Activated CD4-positive, alpha-beta T cell treated with anti-CD3 and anti-CD28 coated beads for 36 hours (primary cell): ENCODE measurements around the gene CREB5. TPM values are rescaled to one million over a fixed set of nuclear protein-coding genes. Genes with fewer than 3 reads are reported as not detected.
A peak's percentile ranks its signal among the peaks of the same experiment; 100 is the strongest.

Source experiments
- ATAC-seq: fragments of 200-7000 bp; cut with Tn5 transposase; one replicate; pipeline ENCODE4 v1.10.0; 2021; ENCODE audit warnings: mild to moderate bottlenecking, moderate library complexity
- CTCF ChIA-PET: fragments of 350-600 bp; sonication (Branson Sonifier 250); formaldehyde crosslinking; loops from one replicate; lab custom pipeline; 2021; ENCODE audit warnings: antibody characterized with exemption; lab: Charles Lee
- POLR2A ChIA-PET: fragments of 350-600 bp; sonication (Branson Sonifier 250); formaldehyde crosslinking; loops from one replicate; lab custom pipeline; 2021; ENCODE audit warnings: antibody characterized with exemption, inconsistent platforms; lab: Charles Lee
- DNase-seq: peaks from one replicate; pipeline ENCODE4 v3.0.0-alpha.2; 2020
- H3K27ac Mint-ChIP-seq: one replicate; pipeline ENCODE4 v1.8.0; 2021; ENCODE audit warnings: mixed read lengths
- H3K27me3 Mint-ChIP-seq: one replicate; pipeline ENCODE4 v1.8.0; 2021; ENCODE audit warnings: mixed read lengths
- H3K36me3 Mint-ChIP-seq: one replicate; pipeline ENCODE4 v1.8.0; 2021; ENCODE audit warnings: low read depth, mixed read lengths
- H3K4me1 Mint-ChIP-seq: one replicate; pipeline ENCODE4 v1.8.0; 2021; ENCODE audit warnings: mixed read lengths
- H3K4me3 Mint-ChIP-seq: one replicate; pipeline ENCODE4 v1.8.0; 2021; ENCODE audit warnings: mild to moderate bottlenecking, moderate library complexity, mixed read lengths
- H3K9me3 Mint-ChIP-seq: one replicate; pipeline ENCODE4 v1.8.0; 2021; ENCODE audit warnings: low read depth, mixed read lengths
- intact Hi-C, 2 experiments: fragments of 100-400 bp; cut with DNase I in 1 of 2; cut with micrococcal nuclease in 1 of 2; formaldehyde crosslinking; loops; one replicate each; pipeline versions ENCODE4 v1.14.2 to v1.15.1; 2022 to 2024; cut with DNase I, micrococcal nuclease
- total RNA-seq, 2 experiments: library from RNA; stranded (reverse); gene quantifications; one replicate each; pipeline ENCODE4 v1.2.3, GENCODE V29; 2021

CREB5 gene
- total RNA-seq, 2 experiments from 2014 or later = 0.50 to 0.61 TPM

DNA sequence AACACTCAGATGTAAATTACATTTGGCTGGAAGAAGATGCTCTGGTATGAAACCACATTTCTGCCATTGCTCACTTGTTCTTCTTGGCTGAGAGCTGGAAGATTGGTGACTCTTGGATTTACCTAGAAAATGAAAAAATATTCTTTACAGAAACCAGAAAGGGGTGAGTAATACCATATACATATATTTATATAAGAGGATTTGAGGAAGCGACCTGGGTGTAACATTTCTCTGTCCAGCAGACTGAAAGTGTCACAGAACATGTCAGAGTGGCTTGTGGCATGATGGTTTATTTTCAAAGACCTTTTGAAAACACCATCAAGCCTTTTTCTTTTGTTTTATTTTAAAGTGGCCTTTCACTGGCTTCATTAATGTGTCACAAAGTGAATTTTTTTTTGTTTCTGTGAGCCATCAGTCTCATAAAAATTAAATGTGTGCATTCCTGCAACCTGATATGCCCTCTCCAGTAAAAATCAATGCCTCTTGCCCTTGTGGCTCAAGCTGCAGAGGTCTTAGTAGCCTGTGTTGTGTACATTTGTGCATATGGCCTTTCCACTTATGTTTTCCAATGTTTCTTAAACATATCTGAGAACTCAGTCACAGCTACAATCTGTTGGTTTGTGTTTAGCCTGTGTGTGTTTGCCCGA is 23.5 kb downstream of the CREB5 start:
- DNase-seq (no peak), ATAC-seq (no peak)
- no peak overlapping the region for H3K4me3 Mint-ChIP-seq
- intact Hi-C loops = no loop called here
- no peaks in the 10 kb centered on the region for H3K4me1 Mint-ChIP-seq
- no peaks in the 10 kb centered on the region for H3K9me3 Mint-ChIP-seq
- POLR2A ChIA-PET = interaction anchor here (0.6 kb wide), 1 partner anchor 144 kb away, joined by 6 read pairs; no protein-coding TSS in a partner anchor
- no peak overlapping the region for H3K27ac Mint-ChIP-seq
- no peaks in the 10 kb centered on the region for H3K36me3 Mint-ChIP-seq
- H3K27me3 Mint-ChIP-seq = peaks cover 62% of the 10 kb centered on the region
- CTCF ChIA-PET = interaction anchor here (0.8 kb wide), 1 partner anchor 25 kb away, joined by 3 read pairs; no protein-coding TSS in a partner anchor

DNA sequence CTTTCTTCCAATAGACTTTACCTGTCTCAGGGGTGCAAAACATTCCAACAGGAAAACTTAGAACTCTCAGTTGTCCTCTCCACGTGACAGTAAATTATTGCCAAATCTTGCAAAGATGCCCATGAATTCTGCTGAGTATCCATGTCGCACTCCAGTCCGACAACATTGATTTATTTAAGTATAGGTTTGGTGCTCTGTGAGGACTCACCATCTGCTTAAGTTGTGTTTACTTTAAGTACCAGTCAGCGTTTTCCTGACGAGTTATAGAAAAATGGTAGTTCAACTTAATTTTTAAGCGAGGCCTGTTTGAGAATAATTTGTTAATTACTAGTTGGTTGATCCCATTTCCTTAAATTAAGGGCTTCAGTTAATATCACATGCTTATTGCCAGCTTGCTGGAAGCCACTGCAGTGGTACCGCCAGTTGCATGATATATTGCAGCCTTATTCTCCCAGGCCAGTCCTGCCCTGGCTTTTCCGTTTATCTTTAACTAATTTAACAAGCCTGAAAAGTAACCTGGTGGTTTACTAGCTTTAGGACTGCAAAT is 27.8 kb downstream of the CREB5 start:
- Mint-ChIP-seq H3K27ac (no peak overlapping the region), H3K4me3 (no peak overlapping the region), H3K36me3 (peaks cover 1% of the 10 kb centered on the region), H3K4me1 (peaks cover 16% of the 10 kb centered on the region), H3K9me3 (no peaks in the 10 kb centered on the region), H3K27me3 (peaks cover 51% of the 10 kb centered on the region)
- intact Hi-C loops = no loop called here
- DNase-seq = no peak
- no peak for ATAC-seq
- ChIA-PET CTCF (interaction anchor here (0.6 to 0.7 kb wide), 2 partner anchors 152 to 419 kb away, joined by 3 read pairs; no protein-coding TSS in a partner anchor), POLR2A (no interaction called here)

DNA sequence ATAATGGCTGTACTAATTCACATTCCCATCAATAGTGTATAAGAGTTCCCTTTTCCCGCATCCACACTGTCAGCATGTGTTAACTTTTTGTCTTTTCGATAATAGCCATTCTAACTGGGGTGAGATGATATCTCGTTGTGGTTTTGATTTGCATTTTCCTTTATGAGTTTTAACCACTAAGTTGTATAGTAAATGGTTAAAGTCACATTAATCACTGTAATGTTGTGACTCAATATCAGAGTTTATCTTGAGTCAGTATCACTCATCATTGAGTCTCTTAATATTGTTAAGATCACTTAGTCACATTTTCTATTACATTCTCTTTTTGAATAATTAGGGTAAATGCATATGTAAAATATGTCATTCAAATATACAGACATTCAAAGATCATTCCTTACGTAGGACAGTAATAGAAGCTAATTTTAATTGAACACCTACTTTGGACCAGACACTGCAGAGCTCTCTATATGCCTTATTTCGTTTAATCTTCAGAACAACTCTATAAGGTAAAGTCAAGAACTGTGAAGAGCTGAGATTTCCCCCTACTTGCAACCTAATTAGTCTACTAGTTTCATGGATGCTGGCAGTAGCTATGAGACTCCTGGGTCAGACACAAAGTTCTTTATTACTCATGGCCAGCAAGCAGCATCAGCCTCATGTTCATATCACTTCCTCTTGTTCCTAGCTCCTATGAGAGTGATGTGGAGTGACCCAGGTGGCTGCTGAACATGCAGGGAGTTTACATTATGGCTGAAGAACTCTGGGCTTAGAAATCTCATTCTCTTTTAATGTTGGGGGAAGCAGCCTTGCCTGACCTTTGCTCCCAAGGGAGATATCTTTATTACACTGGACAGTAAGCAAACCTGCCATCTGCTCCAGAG is 30.5 kb downstream of the CREB5 start:
- ChIA-PET POLR2A (interaction anchor here (0.6 to 1.0 kb wide), 2 partner anchors 112 to 176 kb away, joined by 3 to 4 read pairs; no protein-coding TSS in a partner anchor), CTCF (interaction anchor here (0.5 kb wide), 1 partner anchor 56 kb away, joined by 4 read pairs; no protein-coding TSS in a partner anchor)
- Mint-ChIP-seq H3K27me3 (peaks cover 48% of the 10 kb centered on the region), H3K9me3 (no peaks in the 10 kb centered on the region), H3K36me3 (peaks cover 1% of the 10 kb centered on the region), H3K27ac (no peak overlapping the region), H3K4me3 (no peak overlapping the region), H3K4me1 (peaks cover 16% of the 10 kb centered on the region)
- ATAC-seq (peak; percentile 84), DNase-seq (peak; percentile 10)
- intact Hi-C loops = loop anchor here (1.0 to 2.0 kb wide), 6 partner anchors 32 to 406 kb away; no protein-coding TSS in a partner anchor

DNA sequence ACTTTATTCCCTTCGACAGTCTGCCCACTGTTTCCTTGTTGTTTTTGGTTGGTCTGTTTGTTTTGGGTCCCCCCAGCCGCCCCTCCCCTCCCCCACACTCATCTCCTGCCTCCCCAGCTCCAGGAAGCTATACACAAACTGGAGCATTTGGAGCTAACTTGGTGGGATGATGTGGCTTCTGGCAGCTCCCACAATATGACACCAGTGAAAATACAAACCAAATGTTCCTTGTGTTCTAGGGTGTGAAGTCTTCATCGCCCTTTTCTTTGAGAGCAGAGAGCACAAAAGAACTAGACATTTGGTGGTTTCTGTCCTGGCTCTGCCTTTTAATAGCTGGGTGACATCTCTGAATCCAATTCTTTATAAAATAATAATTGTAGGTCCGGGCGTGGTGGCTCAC is 33.8 kb downstream of the CREB5 start:
- ChIA-PET POLR2A (no interaction called here), CTCF (no interaction called here)
- no peak overlapping the region for H3K27ac Mint-ChIP-seq
- intact Hi-C loops = no loop called here
- peaks cover 1% of the 10 kb centered on the region for H3K36me3 Mint-ChIP-seq
- H3K4me3 Mint-ChIP-seq = no peak overlapping the region
- H3K4me1 Mint-ChIP-seq = peaks cover 16% of the 10 kb centered on the region
- peaks cover 39% of the 10 kb centered on the region for H3K27me3 Mint-ChIP-seq
- ATAC-seq = no peak
- no peaks in the 10 kb centered on the region for H3K9me3 Mint-ChIP-seq
- no peak for DNase-seq

DNA sequence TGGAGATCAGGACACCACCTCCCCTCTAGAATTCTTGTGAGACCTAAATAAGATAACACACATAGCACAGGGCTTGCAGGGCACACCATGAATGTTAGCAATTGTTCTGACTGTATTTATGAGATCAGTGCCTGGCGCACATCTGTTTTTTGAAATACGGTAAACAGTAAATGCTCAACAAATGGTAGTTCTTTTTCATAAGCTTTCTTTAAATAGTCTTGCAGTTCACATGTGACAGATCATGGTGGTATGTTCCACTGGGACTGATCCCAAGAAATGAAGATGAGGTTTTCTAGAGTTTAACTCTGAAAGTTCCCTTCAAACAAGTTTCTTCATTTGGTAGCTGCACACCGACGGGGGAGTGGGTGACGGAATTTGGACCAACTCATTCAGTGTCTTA is 34.8 kb downstream of the CREB5 start:
- peaks cover 36% of the 10 kb centered on the region for H3K27me3 Mint-ChIP-seq
- H3K4me3 Mint-ChIP-seq = no peak overlapping the region
- H3K27ac Mint-ChIP-seq = no peak overlapping the region
- ATAC-seq = no peak
- ChIA-PET CTCF (no interaction called here), POLR2A (no interaction called here)
- peaks cover 16% of the 10 kb centered on the region for H3K4me1 Mint-ChIP-seq
- no peaks in the 10 kb centered on the region for H3K9me3 Mint-ChIP-seq
- no peaks in the 10 kb centered on the region for H3K36me3 Mint-ChIP-seq
- intact Hi-C loops = no loop called here
- no peak for DNase-seq

DNA sequence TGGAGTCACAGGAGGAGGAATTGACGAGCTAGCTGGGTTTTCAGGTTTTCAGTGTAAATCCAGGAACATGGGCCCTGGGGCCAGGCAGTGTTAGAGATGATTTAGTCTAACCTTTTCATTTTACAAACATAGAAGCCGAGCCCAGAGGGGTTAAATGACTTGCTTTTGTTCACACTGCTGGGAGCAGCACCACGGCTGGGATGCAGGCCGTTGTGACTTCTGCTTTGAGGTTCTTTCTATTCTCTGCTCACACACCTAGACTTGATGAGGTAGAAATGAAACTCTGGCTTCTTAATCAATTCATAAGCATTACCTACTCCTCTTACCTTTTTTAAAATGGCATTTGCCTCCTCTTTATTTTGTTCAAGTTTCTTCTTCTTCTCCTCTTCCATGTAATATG is 36.4 kb downstream of the CREB5 start:
- Mint-ChIP-seq H3K9me3 (no peaks in the 10 kb centered on the region), H3K4me3 (no peak overlapping the region), H3K4me1 (peaks cover under 1% of the 10 kb centered on the region), H3K36me3 (no peaks in the 10 kb centered on the region), H3K27me3 (peaks cover 38% of the 10 kb centered on the region), H3K27ac (no peak overlapping the region)
- ChIA-PET POLR2A (no interaction called here), CTCF (no interaction called here)
- intact Hi-C loops = no loop called here
- ATAC-seq (no peak), DNase-seq (no peak)

DNA sequence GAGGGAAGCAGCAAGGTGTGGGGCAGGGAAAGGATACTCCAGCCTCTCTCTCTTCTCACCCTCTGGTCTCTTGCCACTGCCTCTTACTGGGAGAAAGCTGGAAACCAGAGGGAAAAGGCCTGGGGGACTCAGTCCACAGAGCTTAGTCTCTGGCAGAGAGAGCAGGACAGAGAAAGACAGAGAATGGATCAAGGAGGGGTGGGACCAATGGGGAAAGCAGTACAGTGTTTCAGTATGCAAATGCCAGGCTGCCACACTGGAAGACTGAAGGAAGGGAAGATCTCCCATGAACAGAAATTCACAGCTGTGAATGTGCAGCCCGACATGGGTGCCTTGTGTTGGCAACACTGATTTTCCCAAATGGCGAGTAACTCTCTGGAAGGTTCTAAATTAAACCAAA is 40.4 kb downstream of the CREB5 start:
- Mint-ChIP-seq H3K4me1 (no peaks in the 10 kb centered on the region), H3K9me3 (no peaks in the 10 kb centered on the region), H3K27me3 (peaks cover 24% of the 10 kb centered on the region), H3K36me3 (no peaks in the 10 kb centered on the region), H3K4me3 (no peak overlapping the region), H3K27ac (no peak overlapping the region)
- ATAC-seq (no peak), DNase-seq (no peak)
- CTCF ChIA-PET = no interaction called here
- intact Hi-C loops = no loop called here
- POLR2A ChIA-PET = no interaction called here

DNA sequence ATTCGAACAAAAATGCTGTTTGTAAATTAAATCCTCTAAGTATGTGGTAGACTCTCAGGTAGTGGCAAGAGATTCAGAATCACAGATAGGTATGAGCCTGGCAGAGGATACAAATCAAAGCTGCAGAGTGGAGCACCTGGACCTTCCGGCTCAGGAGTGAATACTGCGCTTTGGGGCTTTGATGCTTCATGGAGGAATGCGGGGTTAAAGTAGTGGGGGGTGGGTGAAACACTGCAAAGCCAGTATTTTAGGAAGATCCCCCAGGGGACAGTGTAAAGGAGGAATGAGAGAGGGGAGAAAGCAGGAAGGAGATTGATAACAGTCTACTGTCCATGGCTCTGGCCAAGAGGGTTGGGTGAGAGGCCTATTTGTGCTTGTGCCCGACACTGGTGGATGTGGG is 43.2 kb downstream of the CREB5 start:
- ChIA-PET POLR2A (no interaction called here), CTCF (interaction anchor here (0.5 kb wide), 1 partner anchor 164 kb away, joined by 3 read pairs; no protein-coding TSS in a partner anchor)
- Mint-ChIP-seq H3K27ac (no peak overlapping the region), H3K4me1 (no peaks in the 10 kb centered on the region), H3K36me3 (no peaks in the 10 kb centered on the region), H3K27me3 (peaks cover 14% of the 10 kb centered on the region), H3K4me3 (no peak overlapping the region), H3K9me3 (no peaks in the 10 kb centered on the region)
- intact Hi-C loops = no loop called here
- no peak for DNase-seq
- no peak for ATAC-seq

DNA sequence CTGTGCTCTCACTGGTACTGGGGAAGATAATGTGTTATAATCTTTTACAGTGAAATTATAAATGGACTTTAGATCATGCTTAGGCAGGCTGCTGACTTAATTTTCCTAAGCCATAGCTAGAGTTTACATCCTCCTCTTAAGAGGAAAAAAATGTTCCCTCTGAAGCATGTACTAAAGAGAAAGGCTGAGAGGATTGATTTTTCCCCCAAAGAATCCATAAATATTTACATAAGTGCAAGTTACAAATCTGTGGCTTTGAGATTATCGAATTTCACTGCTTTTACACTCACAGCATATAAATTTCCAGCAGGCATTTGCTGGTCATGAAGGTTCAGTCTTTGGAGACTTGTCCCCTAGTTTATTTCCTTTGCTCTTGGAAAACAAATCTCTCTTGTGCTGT is 43.7 kb downstream of the CREB5 start:
- ATAC-seq (no peak), DNase-seq (no peak)
- no peak overlapping the region for H3K27ac Mint-ChIP-seq
- H3K4me1 Mint-ChIP-seq = no peaks in the 10 kb centered on the region
- H3K36me3 Mint-ChIP-seq = no peaks in the 10 kb centered on the region
- H3K27me3 Mint-ChIP-seq = peaks cover 10% of the 10 kb centered on the region
- intact Hi-C loops = no loop called here
- ChIA-PET POLR2A (no interaction called here), CTCF (no interaction called here)
- no peak overlapping the region for H3K4me3 Mint-ChIP-seq
- no peaks in the 10 kb centered on the region for H3K9me3 Mint-ChIP-seq

DNA sequence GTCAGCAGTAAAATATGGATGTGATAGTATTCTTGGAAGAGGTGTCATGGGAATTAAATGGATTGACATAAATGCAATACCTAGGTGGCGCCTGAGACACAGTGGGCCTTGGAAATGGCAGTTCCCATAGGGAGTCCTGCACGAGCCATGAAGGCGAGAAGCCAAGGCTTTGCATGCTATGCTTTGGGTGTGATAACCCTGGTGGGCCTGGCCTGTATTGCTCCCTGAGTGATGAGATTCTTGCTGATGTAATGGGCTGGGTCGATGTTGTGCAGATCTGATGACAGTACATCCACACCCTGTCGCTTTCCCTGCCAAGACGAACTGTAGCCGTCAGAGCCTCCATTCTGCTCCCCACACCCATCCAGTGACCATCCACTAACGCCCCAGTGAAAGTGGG is 46.4 kb downstream of the CREB5 start:
- no peaks in the 10 kb centered on the region for H3K9me3 Mint-ChIP-seq
- H3K36me3 Mint-ChIP-seq = no peaks in the 10 kb centered on the region
- ChIA-PET CTCF (no interaction called here), POLR2A (no interaction called here)
- no peak overlapping the region for H3K4me3 Mint-ChIP-seq
- no peak for DNase-seq
- no peaks in the 10 kb centered on the region for H3K4me1 Mint-ChIP-seq
- peaks cover 8% of the 10 kb centered on the region for H3K27me3 Mint-ChIP-seq
- ATAC-seq = no peak
- intact Hi-C loops = no loop called here
- H3K27ac Mint-ChIP-seq = no peak overlapping the region

DNA sequence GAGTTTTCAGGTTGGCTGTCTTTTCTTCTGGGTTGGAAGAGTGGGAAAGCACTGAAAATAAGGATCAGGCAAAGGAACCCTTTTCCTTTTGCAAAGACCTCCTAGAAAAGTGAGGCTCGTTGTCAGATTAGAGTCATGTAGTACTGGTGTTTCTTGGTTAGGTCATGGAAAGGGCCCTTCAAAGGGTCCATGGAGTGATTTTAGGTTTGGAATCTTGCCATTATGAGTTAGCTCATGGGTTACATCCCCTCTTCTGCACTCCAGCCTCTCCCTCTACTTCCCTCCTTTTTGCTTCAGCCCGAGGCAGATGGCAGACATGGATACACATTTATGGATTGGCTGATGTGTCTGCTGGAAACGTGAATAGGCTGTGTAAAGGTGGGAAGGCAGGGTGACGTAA is 47.0 kb downstream of the CREB5 start:
- H3K36me3 Mint-ChIP-seq = no peaks in the 10 kb centered on the region
- no peaks in the 10 kb centered on the region for H3K9me3 Mint-ChIP-seq
- H3K27ac Mint-ChIP-seq = no peak overlapping the region
- no peaks in the 10 kb centered on the region for H3K4me1 Mint-ChIP-seq
- peaks cover 7% of the 10 kb centered on the region for H3K27me3 Mint-ChIP-seq
- no peak for ATAC-seq
- ChIA-PET POLR2A (no interaction called here), CTCF (no interaction called here)
- no peak for DNase-seq
- H3K4me3 Mint-ChIP-seq = no peak overlapping the region
- intact Hi-C loops = no loop called here
